ENCODE measurements around the gene SDF2L1.
"Not testable (repeated sequence)": the region's sequence is repeated elsewhere in the genome, so short reads cannot be mapped to it uniquely, and the experiment has no call there.

DNA sequence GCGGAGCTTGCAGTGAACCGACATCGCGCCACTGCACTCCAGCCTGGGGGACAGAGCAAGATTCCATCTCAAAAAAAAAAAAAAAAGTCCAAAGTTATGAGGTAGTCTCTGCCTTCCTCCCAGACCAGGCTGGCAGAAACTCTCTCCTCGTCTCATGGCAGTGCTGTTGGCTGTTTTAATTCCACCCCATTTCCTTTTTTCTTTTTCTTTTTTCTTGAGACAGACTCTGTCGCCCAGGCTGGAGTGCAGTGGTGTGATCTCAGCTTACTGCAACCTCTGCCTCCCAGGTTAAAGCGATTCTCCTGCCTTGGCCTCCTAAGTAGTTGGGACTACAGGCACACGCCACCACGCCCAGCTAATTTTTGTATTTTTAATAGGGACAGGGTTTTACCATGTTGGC, 50.8 kb downstream of the SDF2L1 start:
- TF ChIP-seq POLR2AphosphoS5 (IDR thresholded peaks at IDR 0.05; ENCODE audit: borderline replicate concordance, low read depth, low read length); EZH2 (IDR thresholded peaks at IDR 0.05): not testable (repeated sequence)
